ENCODE measurements around the gene CHMP4A.

- TF ChIP-seq, protein P1, sequence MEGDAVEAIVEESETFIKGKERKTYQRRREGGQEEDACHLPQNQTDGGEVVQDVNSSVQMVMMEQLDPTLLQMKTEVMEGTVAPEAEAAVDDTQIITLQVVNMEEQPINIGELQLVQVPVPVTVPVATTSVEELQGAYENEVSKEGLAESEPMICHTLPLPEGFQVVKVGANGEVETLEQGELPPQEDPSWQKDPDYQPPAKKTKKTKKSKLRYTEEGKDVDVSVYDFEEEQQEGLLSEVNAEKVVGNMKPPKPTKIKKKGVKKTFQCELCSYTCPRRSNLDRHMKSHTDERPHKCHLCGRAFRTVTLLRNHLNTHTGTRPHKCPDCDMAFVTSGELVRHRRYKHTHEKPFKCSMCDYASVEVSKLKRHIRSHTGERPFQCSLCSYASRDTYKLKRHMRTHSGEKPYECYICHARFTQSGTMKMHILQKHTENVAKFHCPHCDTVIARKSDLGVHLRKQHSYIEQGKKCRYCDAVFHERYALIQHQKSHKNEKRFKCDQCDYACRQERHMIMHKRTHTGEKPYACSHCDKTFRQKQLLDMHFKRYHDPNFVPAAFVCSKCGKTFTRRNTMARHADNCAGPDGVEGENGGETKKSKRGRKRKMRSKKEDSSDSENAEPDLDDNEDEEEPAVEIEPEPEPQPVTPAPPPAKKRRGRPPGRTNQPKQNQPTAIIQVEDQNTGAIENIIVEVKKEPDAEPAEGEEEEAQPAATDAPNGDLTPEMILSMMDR (conservative IDR thresholded peaks at IDR 0.05; ENCODE audit: low read depth, low read length): no peak
- no peak for TF ChIP-seq EZH2 (IDR thresholded peaks at IDR 0.05; ENCODE audit: low read length, unreplicated experiment)
Measured at GRCh38 chr14:24246765-24247212, 33.5 kb upstream of the CHMP4A start.
